K562 (cell line): Measurements from ENCODE around the gene IFI30.

Experiments used
- CTCF ChIP-seq, 3 experiments: IDR thresholded peaks in 2 of 3; conservative IDR thresholded peaks in 1 of 3; 2 replicates each; pipeline ENCODE4 v1.5.1; 2011 to 2012; ENCODE audit warnings: low read length in 3 of 3, mild to moderate bottlenecking in 3 of 3, control low read depth in 2 of 3, improper control_type of control experiment in 1 of 3, inconsistent platforms in 1 of 3, low read depth in 1 of 3, mixed read lengths in 1 of 3, moderate library complexity in 1 of 3; ENCODE audit not compliant: insufficient read depth in 2 of 3
- RCOR1 ChIP-seq, 2 experiments: IDR thresholded peaks; 2 replicates each; pipeline ENCODE4 v1.6.1; 2012; ENCODE audit warnings: low read depth in 2 of 2, low read length in 2 of 2, borderline replicate concordance in 1 of 2, improper control_type of control experiment in 1 of 2

GRCh38 chr19:18219911-18220631, 46.5 kb downstream of the IFI30 start:
- TF ChIP-seq RCOR1 (IDR thresholded peaks at IDR 0.05; ENCODE audit: borderline replicate concordance in 1 of 2, low read depth in 2 of 2, low read length in 2 of 2): no peak
- TF ChIP-seq CTCF (IDR thresholded peaks at IDR 0.05 in 2 of 3, conservative IDR thresholded peaks at IDR 0.05 in 1 of 3; ENCODE audit: insufficient read depth in 2 of 3, low read depth in 1 of 3, low read length in 3 of 3): no peak
